ENCODE measurements around the gene OAT. TPM values are rescaled to one million over a fixed set of nuclear protein-coding genes. Genes with fewer than 3 reads are reported as not detected.

Gene OAT
- total and polyA plus RNA-seq, 3 experiments from 2014 or later = 44.1 to 69.5 (median 46.8) TPM

DNA sequence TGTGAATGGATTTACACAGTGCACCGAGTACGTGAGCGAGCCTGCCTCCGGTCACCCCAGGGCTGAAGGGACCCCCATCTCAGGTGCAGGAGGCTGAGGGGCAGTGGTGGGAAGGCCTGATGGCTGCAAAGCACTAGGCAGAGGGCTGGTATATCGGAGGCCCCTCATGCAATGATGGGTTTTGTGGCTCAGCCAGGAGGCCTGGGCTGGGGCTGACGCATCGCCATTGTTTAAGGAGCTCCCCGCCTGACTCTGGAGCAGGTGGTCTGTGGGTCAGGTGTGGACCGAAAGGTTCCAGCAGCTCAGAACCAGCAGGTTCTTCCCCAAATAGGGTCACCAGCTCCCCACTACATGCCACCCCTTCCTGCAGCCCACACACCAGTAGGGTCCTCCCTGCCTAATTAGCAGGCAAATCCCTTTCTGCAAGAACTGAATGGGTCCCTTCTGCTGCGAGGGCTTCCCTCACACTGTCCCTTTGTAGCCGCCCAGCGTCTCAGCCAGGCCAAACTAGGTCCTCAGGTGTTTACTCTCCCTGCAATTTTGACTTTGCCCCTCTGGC is 33.0 kb downstream of the OAT start:
- no peaks in the 10 kb centered on the region for H3K9me3 ChIP-seq (ENCODE audit: low read length)
- no peak overlapping the region for H3K4me3 ChIP-seq (ENCODE audit: low read length)
- peaks cover 21 to 25% of the 10 kb centered on the region in 2 donors for H3K27me3 Mint-ChIP-seq
- H3K27me3 ChIP-seq (ENCODE audit: insufficient read depth, low read length, poor library complexity, severe bottlenecking) = peaks cover 5% of the 10 kb centered on the region
- no peak for DNase-seq
- no peaks in the 10 kb centered on the region for H3K36me3 Mint-ChIP-seq
- no peaks in the 10 kb centered on the region for H3K9me3 Mint-ChIP-seq
- ChIA-PET POLR2A (no interaction called here), CTCF (interaction anchor here (1.4 kb wide), 1 partner anchor 391 kb away, joined by 8 read pairs; no protein-coding TSS in a partner anchor)
- H3K4me1 ChIP-seq (ENCODE audit: insufficient read depth, low read length) = peaks cover 10% of the 10 kb centered on the region
- no peaks in the 10 kb centered on the region for H3K36me3 ChIP-seq (ENCODE audit: insufficient read depth, low read length)
- H3K4me3 Mint-ChIP-seq = no peak overlapping the region
- H3K27ac ChIP-seq (ENCODE audit: low read depth, low read length) = no peak overlapping the region
- H3K4me1 Mint-ChIP-seq = peaks cover 0 to 4% (median 2%) of the 10 kb centered on the region in 3 donors
- peak overlapping the region in 1 of 8 donors; percentile 29 for H3K27ac Mint-ChIP-seq

GRCh38 chr10:124384591-124385190 is 34.0 kb downstream of the OAT start:
- Mint-ChIP-seq H3K4me1 (peaks cover 0 to 2% (median 2%) of the 10 kb centered on the region in 3 donors), H3K27me3 (peaks cover 24 to 35% of the 10 kb centered on the region in 2 donors), H3K27ac (no peak overlapping the region), H3K4me3 (no peak overlapping the region), H3K36me3 (no peaks in the 10 kb centered on the region), H3K9me3 (no peaks in the 10 kb centered on the region)
- no peak overlapping the region for H3K27ac ChIP-seq (ENCODE audit: low read depth, low read length)
- H3K4me3 ChIP-seq (ENCODE audit: low read length) = no peak overlapping the region
- DNase-seq = no peak
- H3K36me3 ChIP-seq (ENCODE audit: insufficient read depth, low read length) = no peaks in the 10 kb centered on the region
- POLR2A ChIA-PET = no interaction called here
- H3K27me3 ChIP-seq (ENCODE audit: insufficient read depth, low read length, poor library complexity, severe bottlenecking) = peaks cover 10% of the 10 kb centered on the region
- CTCF ChIA-PET = interaction anchor here (1.4 kb wide), 1 partner anchor 390 kb away, joined by 8 read pairs; no protein-coding TSS in a partner anchor
- H3K9me3 ChIP-seq (ENCODE audit: low read length) = no peaks in the 10 kb centered on the region
- peaks cover 10% of the 10 kb centered on the region for H3K4me1 ChIP-seq (ENCODE audit: insufficient read depth, low read length)

DNA sequence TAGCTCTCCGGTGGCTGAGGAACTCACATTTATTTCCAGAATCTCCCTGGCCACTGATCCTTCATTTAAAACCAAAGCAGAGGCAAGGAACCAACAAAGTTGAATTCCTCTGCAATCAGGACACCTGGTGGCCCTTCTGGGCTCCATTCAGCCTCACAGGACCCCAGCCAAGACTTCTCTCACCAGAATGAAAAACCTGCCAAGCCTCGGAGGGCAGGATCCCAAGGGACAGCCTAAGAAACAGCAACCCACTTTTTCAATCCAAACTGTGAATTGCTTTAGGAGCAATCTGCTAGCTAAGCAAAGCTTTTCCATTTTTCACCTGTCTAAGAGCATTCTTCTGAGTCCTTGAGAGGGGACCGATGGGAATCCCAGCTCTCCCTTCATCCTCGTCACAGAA is 34.6 kb downstream of the OAT start:
- CTCF ChIA-PET = interaction anchor here (1.2 kb wide), 1 partner anchor 388 kb away, joined by 4 read pairs; no protein-coding TSS in a partner anchor
- no peaks in the 10 kb centered on the region for H3K36me3 Mint-ChIP-seq
- no peak overlapping the region for H3K4me3 ChIP-seq (ENCODE audit: low read length)
- POLR2A ChIA-PET = no interaction called here
- no peak overlapping the region for H3K4me3 Mint-ChIP-seq
- no peaks in the 10 kb centered on the region for H3K9me3 Mint-ChIP-seq
- H3K27me3 Mint-ChIP-seq = peaks cover 24 to 40% of the 10 kb centered on the region in 2 donors
- H3K27ac Mint-ChIP-seq = no peak overlapping the region
- peaks cover 0 to 2% (median 0%) of the 10 kb centered on the region in 3 donors for H3K4me1 Mint-ChIP-seq
- DNase-seq = no peak
- no peaks in the 10 kb centered on the region for H3K9me3 ChIP-seq (ENCODE audit: low read length)
- H3K4me1 ChIP-seq (ENCODE audit: insufficient read depth, low read length) = peaks cover 6% of the 10 kb centered on the region
- no peaks in the 10 kb centered on the region for H3K36me3 ChIP-seq (ENCODE audit: insufficient read depth, low read length)
- H3K27ac ChIP-seq (ENCODE audit: low read depth, low read length) = no peak overlapping the region
- H3K27me3 ChIP-seq (ENCODE audit: insufficient read depth, low read length, poor library complexity, severe bottlenecking) = peaks cover 10% of the 10 kb centered on the region

GRCh38 chr10:124383496-124383895 is 35.2 kb downstream of the OAT start:
- no peak overlapping the region for H3K27ac ChIP-seq (ENCODE audit: low read depth, low read length)
- Mint-ChIP-seq H3K36me3 (no peaks in the 10 kb centered on the region), H3K4me3 (no peak overlapping the region), H3K27ac (no peak overlapping the region), H3K9me3 (no peaks in the 10 kb centered on the region), H3K4me1 (peaks cover 0 to 2% (median 0%) of the 10 kb centered on the region in 3 donors), H3K27me3 (peaks cover 24 to 46% of the 10 kb centered on the region in 2 donors)
- no peaks in the 10 kb centered on the region for H3K9me3 ChIP-seq (ENCODE audit: low read length)
- ChIA-PET CTCF (interaction anchor here (1.2 kb wide), 1 partner anchor 387 kb away, joined by 4 read pairs; no protein-coding TSS in a partner anchor), POLR2A (no interaction called here)
- H3K36me3 ChIP-seq (ENCODE audit: insufficient read depth, low read length) = no peaks in the 10 kb centered on the region
- H3K4me1 ChIP-seq (ENCODE audit: insufficient read depth, low read length) = peaks cover 1% of the 10 kb centered on the region
- H3K27me3 ChIP-seq (ENCODE audit: insufficient read depth, low read length, poor library complexity, severe bottlenecking) = peaks cover 10% of the 10 kb centered on the region
- no peak for DNase-seq
- H3K4me3 ChIP-seq (ENCODE audit: low read length) = no peak overlapping the region

- peaks cover 24 to 64% of the 10 kb centered on the region in 2 donors for H3K27me3 Mint-ChIP-seq
- DNase-seq = no peak
- Histone ChIP-seq H3K27ac (ENCODE audit: low read depth, low read length) (no peak overlapping the region), H3K27me3 (ENCODE audit: insufficient read depth, low read length, poor library complexity, severe bottlenecking) (peaks cover 10% of the 10 kb centered on the region), H3K4me3 (ENCODE audit: low read length) (no peak overlapping the region), H3K36me3 (ENCODE audit: insufficient read depth, low read length) (no peaks in the 10 kb centered on the region), H3K9me3 (ENCODE audit: low read length) (no peaks in the 10 kb centered on the region), H3K4me1 (ENCODE audit: insufficient read depth, low read length) (no peaks in the 10 kb centered on the region)
- ChIA-PET CTCF (interaction anchor here (2.6 kb wide), 1 partner anchor 8 kb away, joined by 15 read pairs; no protein-coding TSS in a partner anchor), POLR2A (no interaction called here)
- no peak overlapping the region for H3K27ac Mint-ChIP-seq
- H3K9me3 Mint-ChIP-seq = no peaks in the 10 kb centered on the region
- H3K36me3 Mint-ChIP-seq = no peaks in the 10 kb centered on the region
- no peaks in the 10 kb centered on the region for H3K4me1 Mint-ChIP-seq
- H3K4me3 Mint-ChIP-seq = no peak overlapping the region
These were observed 37.6 kb downstream of the OAT start for GRCh38 chr10:124381011-124381611.

- Mint-ChIP-seq H3K9me3 (no peaks in the 10 kb centered on the region), H3K36me3 (no peaks in the 10 kb centered on the region), H3K27me3 (peaks cover 23 to 64% of the 10 kb centered on the region in 2 donors), H3K27ac (no peak overlapping the region), H3K4me1 (no peaks in the 10 kb centered on the region), H3K4me3 (no peak overlapping the region)
- ChIA-PET CTCF (interaction anchor here (1.1 to 2.6 kb wide), 2 partner anchors 9 to 386 kb away, joined by 4 to 15 read pairs; no protein-coding TSS in a partner anchor), POLR2A (no interaction called here)
- Histone ChIP-seq H3K27me3 (ENCODE audit: insufficient read depth, low read length, poor library complexity, severe bottlenecking) (peaks cover 10% of the 10 kb centered on the region), H3K4me3 (ENCODE audit: low read length) (no peak overlapping the region), H3K36me3 (ENCODE audit: insufficient read depth, low read length) (no peaks in the 10 kb centered on the region), H3K4me1 (ENCODE audit: insufficient read depth, low read length) (no peaks in the 10 kb centered on the region), H3K9me3 (ENCODE audit: low read length) (no peaks in the 10 kb centered on the region), H3K27ac (ENCODE audit: low read depth, low read length) (no peak overlapping the region)
- DNase-seq = no peak
These were observed 38.3 kb downstream of the OAT start for GRCh38 chr10:124380256-124380995.

DNA sequence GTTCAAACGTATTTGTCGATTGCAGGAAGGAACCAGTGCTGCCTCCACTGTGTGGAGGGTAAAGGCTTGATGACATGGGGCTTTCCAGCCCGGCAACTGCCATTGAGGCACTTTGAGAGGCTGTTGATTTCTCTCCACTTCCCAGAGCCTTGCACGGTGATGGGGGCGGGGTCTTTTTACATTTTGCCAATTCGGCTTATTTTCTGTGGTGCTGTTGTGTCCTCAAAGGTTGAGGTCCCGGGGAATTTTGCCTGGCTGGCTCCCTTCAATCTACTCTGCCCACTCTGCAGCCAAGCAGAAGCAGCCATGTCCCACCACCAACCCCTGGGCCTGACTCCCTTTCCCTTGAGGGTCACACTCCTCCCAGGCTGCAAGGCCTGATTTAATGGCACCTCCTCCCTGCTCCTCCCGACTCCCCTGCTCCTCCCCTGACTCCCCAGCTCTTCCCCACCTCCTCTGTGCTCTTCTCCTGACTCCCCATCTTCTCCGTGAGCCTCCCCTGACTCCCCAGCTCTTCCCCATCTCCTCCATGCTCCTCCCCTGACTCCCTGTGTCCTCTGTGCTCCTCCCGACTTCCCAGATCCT is 39.0 kb downstream of the OAT start:
- H3K4me1 Mint-ChIP-seq = no peaks in the 10 kb centered on the region
- no peaks in the 10 kb centered on the region for H3K9me3 ChIP-seq (ENCODE audit: low read length)
- H3K27me3 ChIP-seq (ENCODE audit: insufficient read depth, low read length, poor library complexity, severe bottlenecking) = peaks cover 10% of the 10 kb centered on the region
- no peaks in the 10 kb centered on the region for H3K9me3 Mint-ChIP-seq
- H3K27me3 Mint-ChIP-seq = peaks cover 24 to 61% of the 10 kb centered on the region in 2 donors
- H3K4me3 ChIP-seq (ENCODE audit: low read length) = no peak overlapping the region
- no peaks in the 10 kb centered on the region for H3K4me1 ChIP-seq (ENCODE audit: insufficient read depth, low read length)
- ChIA-PET POLR2A (no interaction called here), CTCF (interaction anchor here (1.1 to 2.6 kb wide), 2 partner anchors 10 to 385 kb away, joined by 4 to 15 read pairs; no protein-coding TSS in a partner anchor)
- no peak for DNase-seq
- H3K36me3 Mint-ChIP-seq = no peaks in the 10 kb centered on the region
- no peak overlapping the region for H3K4me3 Mint-ChIP-seq
- no peak overlapping the region for H3K27ac Mint-ChIP-seq
- no peak overlapping the region for H3K27ac ChIP-seq (ENCODE audit: low read depth, low read length)
- no peaks in the 10 kb centered on the region for H3K36me3 ChIP-seq (ENCODE audit: insufficient read depth, low read length)

Data from CD8-positive, alpha-beta memory T cell (primary cell).